SU-DHL-6 (cell line): Measurements from ENCODE around the gene FIZ1.
A peak's percentile ranks its signal among the peaks of the same experiment; 100 is the strongest.

ENCODE experiments used
- H2AFZ ChIP-seq: fragments of 200-600 bp; sonication (generic); 2 replicates; pipeline ENCODE4 v1.6.1; 2014; ENCODE audit warnings: low read depth, mild to moderate bottlenecking, moderate library complexity, mixed read lengths, antibody characterized with exemption, low read length; ENCODE audit not compliant: severe bottlenecking
- H3F3A ChIP-seq: fragments of 200-600 bp; shearing (Covaris generic); 2 replicates; pipeline ENCODE4 v1.6.0; 2016; ENCODE audit warnings: antibody characterized with exemption, mild to moderate bottlenecking; ENCODE audit not compliant: insufficient read depth
- H3K27ac ChIP-seq: fragments of 200-600 bp; sonication (generic); 2 replicates; pipeline ENCODE4 v1.5.1; 2016; ENCODE audit warnings: low read depth, mild to moderate bottlenecking, low read length, moderate library complexity, mixed read lengths
- H3K27me3 ChIP-seq: fragments of 200-600 bp; sonication (generic), shearing (Covaris generic); 2 replicates; pipeline ENCODE4 v1.6.0; 2014; ENCODE audit warnings: mild to moderate bottlenecking, low read length
- H3K36me3 ChIP-seq: fragments of 200-600 bp; sonication (generic); 2 replicates; pipeline ENCODE4 v1.6.1; 2014; ENCODE audit warnings: mild to moderate bottlenecking, low read length, mixed read lengths
- H3K4me2 ChIP-seq: fragments of 300-600, 200-600 bp; shearing (Covaris generic), sonication (generic); 2 replicates; pipeline ENCODE4 v1.6.0; 2014; ENCODE audit warnings: low read length, low read depth, mild to moderate bottlenecking; ENCODE audit not compliant: poor library complexity, severe bottlenecking
- H3K4me3 ChIP-seq: fragments of 200-600 bp; sonication (generic); 2 replicates; pipeline ENCODE4 v1.5.1; 2014; ENCODE audit warnings: antibody characterized with exemption, low read length, mild to moderate bottlenecking, mixed read lengths; ENCODE audit not compliant: insufficient read depth, poor library complexity, severe bottlenecking
- H3K79me2 ChIP-seq: fragments of 200-600 bp; sonication (generic); 2 replicates; pipeline ENCODE4 v1.6.1; 2014; ENCODE audit warnings: mild to moderate bottlenecking, low read length, moderate library complexity; ENCODE audit not compliant: insufficient read depth
- H3K9ac ChIP-seq: fragments of 200-600 bp; sonication (generic); 2 replicates; pipeline ENCODE4 v1.7.0; 2014; ENCODE audit warnings: mild to moderate bottlenecking, low read length
- H3K9me2 ChIP-seq: fragments of 200-600 bp; sonication (generic); replicated peaks from 2 replicates; pipeline ENCODE4 v1.6.1; 2014; ENCODE audit warnings: low read length; ENCODE audit not compliant: insufficient read depth
- H3K9me3 ChIP-seq: fragments of 200-600 bp; sonication (generic); 2 replicates; pipeline ENCODE4 v1.6.1; 2014; ENCODE audit warnings: low read length, mixed read lengths; ENCODE audit not compliant: insufficient read depth
- H4K20me1 ChIP-seq: fragments of 200-600 bp; sonication (generic); 2 replicates; pipeline ENCODE4 v1.6.1; 2014; ENCODE audit warnings: low read depth, mild to moderate bottlenecking, antibody characterized with exemption, low read length, moderate library complexity, mixed read lengths
- CTCF ChIP-seq: fragments of 200-600 bp; sonication (generic); IDR thresholded peaks from one replicate; pipeline ENCODE4 v1.5.1; 2017; ENCODE audit warnings: antibody characterized with exemption, mild to moderate bottlenecking, low read length, moderate library complexity; ENCODE audit not compliant: insufficient read depth, poor library complexity, severe bottlenecking
- EZH2phosphoT487 ChIP-seq: fragments of 200-600 bp; sonication (generic), shearing (Covaris generic); conservative IDR thresholded peaks from 2 replicates; pipeline ENCODE4 v1.6.1; 2018; ENCODE audit warnings: mild to moderate bottlenecking, antibody characterized with exemption, low read length, moderate library complexity, mixed read lengths

The FIZ1 gene

GRCh38 chr19:55579766-55580621 lies 19.3 kb downstream of the FIZ1 start:
- no peaks in the 10 kb centered on the region for H3K27me3 ChIP-seq
- H3K9me2 ChIP-seq = no peaks in the 10 kb centered on the region
- H3K9ac ChIP-seq = peak overlapping the region; percentile 81
- no peaks in the 10 kb centered on the region for H3K79me2 ChIP-seq
- H2AFZ ChIP-seq = peak overlapping the region; percentile 90
- 0 out of 2 replicates have a peak, but pooled peaks cover 3% of the 10 kb centered on the region for H3F3A ChIP-seq
- peak overlapping the region; percentile 37 for H3K27ac ChIP-seq
- H3K4me3 ChIP-seq = peak overlapping the region; percentile 87
- TF ChIP-seq EZH2phosphoT487 = no peak
- no peak for TF ChIP-seq CTCF
- no peaks in the 10 kb centered on the region for H3K36me3 ChIP-seq
- H3K4me2 ChIP-seq = peak overlapping the region; percentile 57
- no peaks in the 10 kb centered on the region for H4K20me1 ChIP-seq
- no peaks in the 10 kb centered on the region for H3K9me3 ChIP-seq

- H3K27me3 ChIP-seq = no peaks in the 10 kb centered on the region
- peak overlapping the region; percentile 57 for H3K4me2 ChIP-seq
- H4K20me1 ChIP-seq = no peaks in the 10 kb centered on the region
- H2AFZ ChIP-seq = no peak overlapping the region
- no peak for TF ChIP-seq EZH2phosphoT487
- TF ChIP-seq CTCF = no peak
- no peak overlapping the region for H3K27ac ChIP-seq
- H3K9ac ChIP-seq = peak overlapping the region; percentile 81
- no peaks in the 10 kb centered on the region for H3K36me3 ChIP-seq
- 0 out of 2 replicates have a peak, but pooled peaks cover 3% of the 10 kb centered on the region for H3F3A ChIP-seq
- H3K9me3 ChIP-seq = no peaks in the 10 kb centered on the region
- H3K79me2 ChIP-seq = no peaks in the 10 kb centered on the region
- no peak overlapping the region for H3K4me3 ChIP-seq
- no peaks in the 10 kb centered on the region for H3K9me2 ChIP-seq
These were observed 20.3 kb downstream of the FIZ1 start for GRCh38 chr19:55578761-55579747.

- H4K20me1 ChIP-seq = no peaks in the 10 kb centered on the region
- TF ChIP-seq EZH2phosphoT487 (no peak), CTCF (no peak)
- H2AFZ ChIP-seq = no peak overlapping the region
- no peaks in the 10 kb centered on the region for H3K9me3 ChIP-seq
- H3K9me2 ChIP-seq = no peaks in the 10 kb centered on the region
- H3K4me3 ChIP-seq = no peak overlapping the region
- H3K4me2 ChIP-seq = no peak overlapping the region
- no peaks in the 10 kb centered on the region for H3K27me3 ChIP-seq
- H3K36me3 ChIP-seq = no peaks in the 10 kb centered on the region
- H3K79me2 ChIP-seq = no peaks in the 10 kb centered on the region
- H3F3A ChIP-seq = 0 out of 2 replicates have a peak, but pooled peaks cover 3% of the 10 kb centered on the region
- H3K27ac ChIP-seq = no peak overlapping the region
- no peak overlapping the region for H3K9ac ChIP-seq
These were observed 21.1 kb downstream of the FIZ1 start for GRCh38 chr19:55578031-55578760.
